SK-MEL-5 (cell line): ENCODE results near the gene IFT122. TPM values are rescaled to one million over a fixed set of nuclear protein-coding genes. Genes with fewer than 3 reads are reported as not detected.
"Not testable (repeated sequence)": the region's sequence is repeated elsewhere in the genome, so short reads cannot be mapped to it uniquely, and the experiment has no call there.

Source experiments
- DNase-seq: peaks from one replicate; pipeline ENCODE4 v3.0.0-alpha.2; 2016; ENCODE audit warnings: low read depth, low spot score
- in situ Hi-C: cut with HindIII; loops from 2 replicates; pipeline ENCODE4 v1.10.0; 2016; ENCODE audit warnings: low sequenced_read_pairs, high pct_unique_total_duplicates, low pct_unique_long_range_greater_than_20kb
- total RNA-seq: library from RNA; depleted of rRNA; stranded (reverse); fragments of >200 nt; shearing (Covaris generic); gene quantifications from 2 replicates; pipeline ENCODE4 v1.2.3, GENCODE V29; 2014

IFT122 gene
- total RNA-seq, 1 experiment from 2014 or later: 8.6 TPM

- no peak for DNase-seq
- in situ Hi-C loops: no loop called here
These were observed 93.4 kb downstream of the IFT122 start for GRCh38 chr3:129533406-129533805.

DNA sequence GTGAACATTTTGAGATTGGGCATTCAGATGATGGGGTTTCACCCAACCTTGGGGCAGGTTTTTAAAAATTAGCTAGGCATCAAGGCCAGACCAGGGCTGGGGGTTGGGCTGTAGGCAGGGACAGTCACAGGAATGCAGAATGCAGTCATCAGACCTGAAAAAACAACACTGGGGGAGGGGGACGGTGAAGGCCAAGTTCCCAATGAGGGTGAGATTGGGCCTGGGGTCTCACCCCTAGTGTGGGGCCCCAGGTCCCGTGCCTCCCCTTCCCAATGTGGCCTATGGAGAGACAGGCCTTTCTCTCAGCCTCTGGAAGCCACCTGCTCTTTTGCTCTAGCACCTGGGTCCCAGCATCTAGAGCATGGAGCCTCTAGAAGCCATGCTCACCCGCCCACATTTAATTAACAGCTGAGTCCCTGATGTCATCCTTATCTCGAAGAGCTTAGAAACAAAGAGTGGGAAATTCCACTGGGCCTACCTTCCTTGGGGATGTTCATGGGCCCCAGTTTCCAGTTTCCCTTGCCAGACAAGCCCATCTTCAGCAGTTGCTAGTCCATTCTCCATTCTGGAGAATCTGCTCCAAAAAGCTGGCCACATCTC is 94.5 kb downstream of the IFT122 start:
- in situ Hi-C loops: no loop called here
- DNase-seq: no peak

- in situ Hi-C loops: no loop called here
- no peak for DNase-seq
These were observed 95.1 kb downstream of the IFT122 start for GRCh38 chr3:129535075-129535474.

DNA sequence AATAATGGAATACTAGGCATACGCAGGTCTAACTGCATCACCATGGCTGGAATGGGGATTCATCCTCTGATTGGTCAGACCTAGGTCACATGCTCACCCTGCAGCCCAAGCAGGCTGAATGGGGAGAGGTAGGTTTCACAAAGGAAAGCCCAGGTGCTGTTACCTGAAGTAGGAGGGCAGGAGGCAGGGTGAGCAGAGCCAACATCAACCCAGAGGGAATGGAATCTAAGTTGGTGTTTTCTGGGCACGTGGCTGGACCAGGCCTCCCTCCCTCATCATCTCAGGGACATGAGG is 96.3 kb downstream of the IFT122 start:
- in situ Hi-C loops: no loop called here
- no peak for DNase-seq

- DNase-seq: no peak
These were observed 96.8 kb downstream of the IFT122 start for GRCh38 chr3:129536804-129537203.

DNA sequence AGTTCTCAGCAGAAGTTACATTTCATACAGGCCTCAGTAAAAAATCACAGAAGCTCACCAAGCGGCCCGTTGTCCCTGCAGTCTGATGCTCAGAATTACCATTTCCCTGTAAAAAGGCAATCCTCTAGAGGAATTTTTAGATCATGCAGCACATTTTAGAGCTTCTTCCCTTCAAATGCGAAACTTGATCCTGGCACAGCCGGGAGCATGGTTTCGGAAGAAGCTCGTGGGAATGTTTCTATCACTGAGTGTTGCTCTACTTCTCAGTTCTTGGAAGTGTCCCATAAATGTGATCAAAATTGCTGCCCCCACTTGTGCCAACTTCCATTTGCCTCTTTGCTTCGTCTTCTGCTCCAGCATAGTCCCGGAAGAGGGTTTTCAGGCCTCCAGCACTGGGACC is 99.2 kb downstream of the IFT122 start:
- in situ Hi-C loops: no loop called here
- no peak for DNase-seq

More at GRCh38 chr3:129536804-129537203, 96.8 kb downstream of the IFT122 start:
- in situ Hi-C loops: no loop called here

GRCh38 chr3:129540776-129541516 is 100.9 kb downstream of the IFT122 start:
- no peak for DNase-seq
- in situ Hi-C loops: no loop called here

DNA sequence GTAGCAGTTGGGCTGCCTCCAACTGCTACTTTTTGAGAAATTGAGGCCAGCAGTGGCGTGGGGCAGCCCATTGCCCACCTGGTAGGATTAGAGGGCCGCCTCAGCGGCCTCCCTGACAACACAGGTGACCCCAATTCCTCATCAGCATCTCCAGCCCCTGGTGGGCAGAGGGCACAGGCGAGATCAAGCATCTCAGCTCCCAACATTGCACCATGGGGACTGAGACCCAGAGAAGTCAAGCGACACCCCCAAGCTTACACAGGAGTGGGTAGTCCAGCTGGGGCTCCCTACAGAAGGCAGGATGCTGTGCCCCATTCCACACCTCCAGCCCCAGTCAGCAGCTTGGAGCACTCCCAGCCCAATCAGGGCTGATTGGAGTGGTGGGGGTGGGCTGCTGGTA is 102.7 kb downstream of the IFT122 start:
- in situ Hi-C loops: no loop called here
- no peak for DNase-seq

DNA sequence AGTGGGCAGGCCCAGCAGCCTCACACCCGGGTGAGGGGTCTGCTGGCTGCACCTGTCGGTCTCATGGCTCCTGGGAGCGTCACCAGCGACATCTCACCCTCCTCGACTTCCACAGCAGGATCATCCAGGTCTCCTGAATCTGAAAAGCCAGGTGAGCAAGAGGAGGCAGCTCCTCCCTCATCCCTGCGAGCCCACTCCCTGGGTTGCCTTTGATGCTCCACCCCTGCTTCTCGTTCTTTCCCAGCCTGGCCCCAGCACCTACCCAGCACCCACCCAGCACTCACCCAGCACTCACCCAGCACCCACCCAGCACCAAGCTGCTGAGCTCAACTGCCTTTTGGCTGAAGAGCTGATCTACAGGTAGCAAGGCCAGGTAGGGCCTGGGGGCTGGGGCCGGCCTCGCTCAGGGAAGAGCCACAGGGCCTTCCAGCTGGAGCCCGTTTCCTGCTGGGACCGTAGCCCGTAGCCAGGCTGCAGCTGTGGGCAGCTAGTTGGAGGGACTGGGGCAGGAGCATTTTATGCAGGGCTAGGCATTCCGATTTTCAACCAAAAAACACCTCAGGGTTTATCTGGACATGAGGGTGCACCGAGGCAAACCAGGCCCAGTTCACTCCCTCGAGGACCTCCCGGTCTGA is 103.2 kb downstream of the IFT122 start, which contains the start of gene H1-8:
Gene H1-8, plus strand, starts transcription at position 20 of the 635 bp plus-strand sequence. Its CDS starts 44 bp downstream, at position 64.
- in situ Hi-C loops: no loop called here
- DNase-seq: no peak

DNA sequence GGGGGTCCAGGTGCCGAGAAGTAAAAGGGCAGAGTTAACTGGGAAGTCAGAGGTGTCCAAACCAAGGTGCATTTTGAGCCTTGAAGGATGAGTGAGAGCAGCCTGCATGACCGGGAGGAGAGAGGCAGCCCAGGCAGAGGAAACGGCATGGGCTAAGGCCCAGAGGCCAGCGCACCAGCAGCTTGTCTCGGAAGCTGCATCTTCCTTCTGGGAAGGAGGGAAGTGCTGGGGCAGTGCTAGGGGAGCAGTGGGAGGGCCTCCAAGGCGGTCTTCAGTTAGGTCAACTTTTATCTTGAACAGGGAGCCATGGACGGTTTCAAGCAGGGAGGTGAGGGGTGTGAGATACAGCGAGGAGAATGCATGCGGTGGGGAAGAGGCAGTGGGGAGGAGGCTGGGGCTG is 104.0 kb downstream of the IFT122 start:
- in situ Hi-C loops: no loop called here
- no peak for DNase-seq

GRCh38 chr3:129545951-129546350 is 105.9 kb downstream of the IFT122 start:
- in situ Hi-C loops, DNase-seq: not testable (repeated sequence)

DNA sequence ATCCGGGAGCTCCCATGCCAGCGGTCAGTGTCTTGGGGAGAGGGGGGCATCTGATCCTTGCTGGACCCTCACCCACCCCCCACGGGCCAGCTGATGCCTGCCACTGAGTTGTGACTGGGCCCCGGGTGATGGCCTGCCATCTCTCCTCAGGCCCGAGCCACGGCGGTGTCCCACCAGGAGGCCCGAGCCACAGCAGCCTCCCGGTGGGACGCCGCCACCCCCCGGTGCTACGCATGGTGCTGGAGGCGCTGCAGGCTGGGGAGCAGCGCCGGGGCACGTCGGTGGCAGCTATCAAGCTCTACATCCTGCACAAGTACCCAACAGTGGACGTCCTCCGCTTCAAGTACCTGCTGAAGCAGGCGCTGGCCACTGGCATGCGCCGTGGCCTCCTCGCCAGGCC is 107.2 kb downstream of the IFT122 start:
- in situ Hi-C loops: no loop called here
- DNase-seq: no peak

- DNase-seq: no peak
- in situ Hi-C loops: no loop called here
These were observed 108.3 kb downstream of the IFT122 start for GRCh38 chr3:129548104-129548965.

DNA sequence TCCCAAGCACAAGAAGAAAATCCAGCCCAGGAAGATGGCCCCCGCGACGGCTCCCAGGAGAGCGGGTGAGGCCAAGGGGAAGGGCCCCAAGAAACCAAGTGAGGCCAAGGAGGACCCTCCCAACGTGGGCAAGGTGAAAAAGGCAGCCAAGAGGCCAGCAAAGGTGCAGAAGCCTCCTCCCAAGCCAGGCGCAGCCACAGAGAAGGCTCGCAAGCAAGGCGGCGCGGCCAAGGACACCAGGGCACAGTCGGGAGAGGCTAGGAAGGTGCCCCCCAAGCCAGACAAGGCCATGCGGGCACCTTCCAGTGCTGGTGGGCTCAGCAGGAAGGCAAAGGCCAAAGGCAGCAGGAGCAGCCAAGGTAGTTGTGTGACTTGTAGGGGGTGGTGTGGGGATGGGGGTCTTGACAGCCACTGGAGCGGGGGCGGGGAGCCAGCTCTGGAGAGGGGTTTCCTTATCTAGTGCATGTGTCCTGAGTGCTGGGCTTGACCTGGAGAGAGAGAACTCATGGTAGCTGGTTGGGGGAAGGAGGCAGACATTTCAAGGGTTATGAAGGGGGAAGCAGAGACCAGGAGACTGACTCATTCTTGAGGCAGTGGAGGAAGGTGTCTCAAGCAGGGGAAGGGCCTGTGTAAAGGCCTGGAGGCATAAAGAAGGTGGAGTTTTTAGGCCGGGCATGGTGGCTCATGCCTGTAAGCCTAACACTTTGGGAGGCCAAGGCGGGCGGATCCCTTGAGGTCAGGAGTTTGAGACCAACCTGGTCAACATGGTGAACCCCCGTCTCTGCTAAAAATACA is 109.2 kb downstream of the IFT122 start:
- no peak for DNase-seq
- in situ Hi-C loops: no loop called here

GRCh38 chr3:129549805-129550204 is 109.8 kb downstream of the IFT122 start:
- DNase-seq: no peak
- in situ Hi-C loops: no loop called here

DNA sequence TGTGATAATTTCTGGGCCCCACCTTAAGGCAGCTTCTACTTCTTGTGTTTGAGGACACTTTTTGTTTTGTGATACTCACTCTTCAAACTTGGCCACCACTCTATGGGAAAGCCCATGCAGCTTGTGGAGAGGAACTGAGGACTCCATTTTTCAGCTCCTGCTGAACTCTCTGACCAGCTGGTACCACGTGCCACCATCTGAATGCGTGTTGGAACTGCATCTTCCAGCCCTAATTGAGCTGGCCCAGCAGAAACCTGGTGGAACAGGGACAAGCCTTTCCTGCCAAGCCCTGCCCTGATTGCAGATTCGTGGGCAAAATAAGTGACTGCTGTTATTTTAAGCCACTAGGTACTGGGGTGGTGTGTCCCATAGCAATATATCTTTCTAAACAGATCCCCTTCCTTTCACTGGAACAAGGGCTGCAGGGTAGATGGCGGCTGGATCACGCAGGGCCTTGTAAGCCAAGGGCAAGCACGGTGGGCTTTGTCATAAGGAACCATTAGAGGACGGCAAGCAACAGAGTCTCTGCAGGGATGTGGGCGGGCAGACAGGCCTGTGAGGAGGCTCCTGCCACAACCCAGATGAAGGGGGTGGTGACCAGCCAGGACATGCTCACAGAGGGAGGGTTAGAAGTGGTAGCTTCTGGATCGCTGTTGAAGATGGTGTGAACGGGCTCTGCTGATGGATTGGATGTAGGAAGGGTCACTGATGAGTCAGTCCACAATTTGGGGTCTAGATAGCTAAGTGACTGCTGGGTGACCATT is 112.4 kb downstream of the IFT122 start:
- in situ Hi-C loops: no loop called here
- DNase-seq: no peak

GRCh38 chr3:129553171-129553570 is 113.1 kb downstream of the IFT122 start:
- in situ Hi-C loops: no loop called here
- DNase-seq: no peak
